Measurements from ENCODE around the gene RSBN1L. TPM values are rescaled to one million over a fixed set of nuclear protein-coding genes. Genes with fewer than 3 reads are reported as not detected.
"Not testable (repeated sequence)": the region's sequence is repeated elsewhere in the genome, so short reads cannot be mapped to it uniquely, and the experiment has no call there.

Gene RSBN1L
- polyA plus RNA-seq, 3 donors from 2014 or later = 4.9 to 11.1 (median 6.5) TPM

- Mint-ChIP-seq H3K4me1 (peaks cover 25 to 36% of the 10 kb centered on the region in 2 donors), H3K36me3 (peaks cover 0 to 14% (median 10%) of the 10 kb centered on the region in 3 donors), H3K4me3 (no peak overlapping the region), H3K9me3 (no peaks in the 10 kb centered on the region), H3K27me3 (ENCODE audit: low read depth in 3 of 3) (peaks cover 0 to 3% (median 0%) of the 10 kb centered on the region in 3 donors), H3K27ac (peak overlapping the region in 1 of 6 donors; percentile 48)
- no peak for DNase-seq
Measured at GRCh38 chr7:77770316-77770715, 74.1 kb downstream of the RSBN1L start.

GRCh38 chr7:77771901-77772300 is 75.6 kb downstream of the RSBN1L start:
- Mint-ChIP-seq H3K27me3 (ENCODE audit: low read depth in 3 of 3) (peaks cover 0 to 1% (median 0%) of the 10 kb centered on the region in 3 donors), H3K4me3 (peak overlapping the region in 1 of 5 donors; percentile 31), H3K36me3 (peaks cover 9 to 20% (median 15%) of the 10 kb centered on the region in 3 donors), H3K4me1 (peaks cover 23 to 35% of the 10 kb centered on the region in 2 donors), H3K9me3 (no peaks in the 10 kb centered on the region), H3K27ac (peak overlapping the region; percentile 38 to 74 (median 58))
- peak in 1 of 3 donors; percentile 8 for DNase-seq

GRCh38 chr7:77778535-77778934 is 82.3 kb downstream of the RSBN1L start:
- Mint-ChIP-seq H3K27me3 (ENCODE audit: low read depth in 3 of 3) (no peaks in the 10 kb centered on the region), H3K27ac (peak overlapping the region in 5 of 6 donors; percentile 3 to 49 (median 22)), H3K4me1 (peaks cover 6 to 41% of the 10 kb centered on the region in 2 donors), H3K9me3 (no peaks in the 10 kb centered on the region), H3K4me3 (no peak overlapping the region), H3K36me3 (peaks cover 17 to 41% (median 21%) of the 10 kb centered on the region in 3 donors)
- no peak for DNase-seq

- H3K4me1 Mint-ChIP-seq = peaks cover 5 to 35% of the 10 kb centered on the region in 2 donors
- peaks cover 10 to 40% (median 16%) of the 10 kb centered on the region in 3 donors for H3K36me3 Mint-ChIP-seq
- no peak overlapping the region for H3K4me3 Mint-ChIP-seq
- DNase-seq = no peak
- H3K27ac Mint-ChIP-seq = no peak overlapping the region
- peaks cover 0 to 2% (median 2%) of the 10 kb centered on the region in 3 donors for H3K27me3 Mint-ChIP-seq (ENCODE audit: low read depth in 3 of 3)
- no peaks in the 10 kb centered on the region for H3K9me3 Mint-ChIP-seq
Measured at GRCh38 chr7:77782383-77782782, 86.1 kb downstream of the RSBN1L start.

GRCh38 chr7:77783111-77783510 is 86.9 kb downstream of the RSBN1L start:
- no peak overlapping the region for H3K27ac Mint-ChIP-seq
- H3K36me3 Mint-ChIP-seq = peaks cover 10 to 39% (median 16%) of the 10 kb centered on the region in 3 donors

GRCh38 chr7:77783545-77783944 is 87.3 kb downstream of the RSBN1L start:
- Mint-ChIP-seq H3K27me3 (ENCODE audit: low read depth in 3 of 3) (peaks cover 0 to 2% (median 2%) of the 10 kb centered on the region in 3 donors), H3K9me3 (no peaks in the 10 kb centered on the region), H3K4me1 (peaks cover 5 to 28% of the 10 kb centered on the region in 2 donors), H3K4me3 (no peak overlapping the region), H3K27ac (no peak overlapping the region), H3K36me3 (peaks cover 10 to 35% (median 16%) of the 10 kb centered on the region in 3 donors)
- DNase-seq = no peak

More at GRCh38 chr7:77783111-77783510, 86.9 kb downstream of the RSBN1L start:
- DNase-seq = no peak
- Mint-ChIP-seq H3K4me1 (peaks cover 5 to 32% of the 10 kb centered on the region in 2 donors), H3K27me3 (ENCODE audit: low read depth in 3 of 3) (peaks cover 0 to 2% (median 2%) of the 10 kb centered on the region in 3 donors), H3K9me3 (no peaks in the 10 kb centered on the region), H3K4me3 (no peak overlapping the region)

- not testable (repeated sequence) for H3K9me3 Mint-ChIP-seq
Measured at GRCh38 chr7:77784426-77784825, 88.2 kb downstream of the RSBN1L start.

GRCh38 chr7:77786018-77786417 is 89.8 kb downstream of the RSBN1L start:
- Mint-ChIP-seq H3K9me3 (no peaks in the 10 kb centered on the region), H3K4me3 (no peak overlapping the region), H3K27me3 (ENCODE audit: low read depth in 3 of 3) (peaks cover 0 to 2% (median 2%) of the 10 kb centered on the region in 3 donors), H3K4me1 (peaks cover 0 to 18% of the 10 kb centered on the region in 2 donors), H3K27ac (peak overlapping the region in 1 of 6 donors; percentile 11), H3K36me3 (peaks cover 10 to 27% (median 16%) of the 10 kb centered on the region in 3 donors)
- DNase-seq = no peak

More at GRCh38 chr7:77784426-77784825, 88.2 kb downstream of the RSBN1L start:
- peaks cover 5 to 28% of the 10 kb centered on the region in 2 donors for H3K4me1 Mint-ChIP-seq
- peak overlapping the region in 1 of 6 donors; percentile 73 for H3K27ac Mint-ChIP-seq
- H3K36me3 Mint-ChIP-seq = peaks cover 10 to 32% (median 16%) of the 10 kb centered on the region in 3 donors
- H3K4me3 Mint-ChIP-seq; DNase-seq; H3K27me3 Mint-ChIP-seq (ENCODE audit: low read depth in 3 of 3): not testable (repeated sequence)

- Mint-ChIP-seq H3K4me1 (peaks cover 1 to 15% of the 10 kb centered on the region in 2 donors), H3K9me3 (no peaks in the 10 kb centered on the region), H3K4me3 (no peak overlapping the region), H3K27me3 (ENCODE audit: low read depth in 3 of 3) (peaks cover 0 to 2% (median 2%) of the 10 kb centered on the region in 3 donors), H3K36me3 (peaks cover 13 to 24% (median 16%) of the 10 kb centered on the region in 3 donors), H3K27ac (peak overlapping the region in 1 of 6 donors; percentile 45)
- no peak for DNase-seq
Measured at GRCh38 chr7:77786741-77787140, 90.5 kb downstream of the RSBN1L start.

GRCh38 chr7:77788327-77788902 is 92.2 kb downstream of the RSBN1L start:
- no peaks in the 10 kb centered on the region for H3K9me3 Mint-ChIP-seq
- no peak overlapping the region for H3K27ac Mint-ChIP-seq
- peaks cover 0 to 2% (median 2%) of the 10 kb centered on the region in 3 donors for H3K27me3 Mint-ChIP-seq (ENCODE audit: low read depth in 3 of 3)
- peaks cover 1 to 11% of the 10 kb centered on the region in 2 donors for H3K4me1 Mint-ChIP-seq
- no peak for DNase-seq
- H3K36me3 Mint-ChIP-seq = peaks cover 11 to 19% (median 13%) of the 10 kb centered on the region in 3 donors
- H3K4me3 Mint-ChIP-seq = no peak overlapping the region

- H3K27ac Mint-ChIP-seq = no peak overlapping the region
Measured at GRCh38 chr7:77791336-77791735, 95.1 kb downstream of the RSBN1L start.

GRCh38 chr7:77791956-77792355 is 95.7 kb downstream of the RSBN1L start:
- Mint-ChIP-seq H3K9me3 (no peaks in the 10 kb centered on the region), H3K36me3 (peaks cover 0 to 3% (median 0%) of the 10 kb centered on the region in 3 donors), H3K27ac (peak overlapping the region in 1 of 6 donors; percentile 35), H3K4me3 (no peak overlapping the region), H3K4me1 (peaks cover 17 to 30% of the 10 kb centered on the region in 2 donors), H3K27me3 (ENCODE audit: low read depth in 3 of 3) (peaks cover 0 to 5% (median 1%) of the 10 kb centered on the region in 3 donors)
- no peak for DNase-seq

More at GRCh38 chr7:77791336-77791735, 95.1 kb downstream of the RSBN1L start:
- no peaks in the 10 kb centered on the region for H3K9me3 Mint-ChIP-seq
- peaks cover 0 to 3% (median under 1%) of the 10 kb centered on the region in 3 donors for H3K36me3 Mint-ChIP-seq
- H3K4me3 Mint-ChIP-seq = no peak overlapping the region
- peaks cover 10 to 24% of the 10 kb centered on the region in 2 donors for H3K4me1 Mint-ChIP-seq
- peaks cover 0 to 5% (median under 1%) of the 10 kb centered on the region in 3 donors for H3K27me3 Mint-ChIP-seq (ENCODE audit: low read depth in 3 of 3)
- DNase-seq = no peak

GRCh38 chr7:77794000-77794399 is 97.7 kb downstream of the RSBN1L start:
- Mint-ChIP-seq H3K4me3 (no peak overlapping the region), H3K4me1 (peaks cover 33 to 47% of the 10 kb centered on the region in 2 donors), H3K36me3 (peaks cover 0 to 3% (median 0%) of the 10 kb centered on the region in 3 donors), H3K27me3 (ENCODE audit: low read depth in 3 of 3) (peaks cover 6 to 13% (median 9%) of the 10 kb centered on the region in 3 donors), H3K27ac (peak overlapping the region in 1 of 6 donors; percentile 62), H3K9me3 (no peaks in the 10 kb centered on the region)
- DNase-seq = no peak

- H3K4me3 Mint-ChIP-seq = peak overlapping the region in 4 of 5 donors; percentile 52 to 93 (median 81)
- H3K4me1 Mint-ChIP-seq = peaks cover 49 to 67% of the 10 kb centered on the region in 2 donors
- H3K27ac Mint-ChIP-seq = peak overlapping the region in 4 of 6 donors; percentile 14 to 89 (median 45)
- no peaks in the 10 kb centered on the region for H3K9me3 Mint-ChIP-seq
- H3K36me3 Mint-ChIP-seq = peaks cover 0 to 3% (median 0%) of the 10 kb centered on the region in 3 donors
- H3K27me3 Mint-ChIP-seq (ENCODE audit: low read depth in 3 of 3) = peaks cover 6 to 13% (median 9%) of the 10 kb centered on the region in 3 donors
- DNase-seq = no peak
Measured at GRCh38 chr7:77796109-77796508, 99.8 kb downstream of the RSBN1L start.
